ENCODE measurements around the gene GNB1L. TPM values are rescaled to one million over a fixed set of nuclear protein-coding genes. Genes with fewer than 3 reads are reported as not detected.

GNB1L gene
- total RNA-seq, 1 donor, result 5.2 TPM

DNA sequence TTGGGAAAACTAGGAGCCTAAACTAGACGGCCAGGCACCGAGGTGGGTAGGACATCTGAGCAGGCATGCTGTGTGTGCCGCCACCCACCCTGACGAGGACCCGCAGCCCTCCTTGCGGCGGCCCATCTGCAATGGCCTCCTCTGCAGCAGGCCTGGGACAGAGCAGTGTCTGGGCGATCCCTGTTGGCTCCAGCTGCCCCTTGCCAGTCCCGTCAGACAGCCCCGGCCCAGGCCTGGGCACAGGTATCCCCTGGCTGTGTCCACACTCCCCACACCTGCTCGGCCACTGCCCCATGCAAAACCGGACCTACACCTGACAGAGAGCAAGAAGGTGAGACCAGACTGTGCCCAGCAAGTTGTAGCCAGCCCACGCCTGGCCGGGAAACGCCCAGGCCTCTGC is 38.7 kb upstream of the GNB1L start:
- TF ChIP-seq, protein P1, sequence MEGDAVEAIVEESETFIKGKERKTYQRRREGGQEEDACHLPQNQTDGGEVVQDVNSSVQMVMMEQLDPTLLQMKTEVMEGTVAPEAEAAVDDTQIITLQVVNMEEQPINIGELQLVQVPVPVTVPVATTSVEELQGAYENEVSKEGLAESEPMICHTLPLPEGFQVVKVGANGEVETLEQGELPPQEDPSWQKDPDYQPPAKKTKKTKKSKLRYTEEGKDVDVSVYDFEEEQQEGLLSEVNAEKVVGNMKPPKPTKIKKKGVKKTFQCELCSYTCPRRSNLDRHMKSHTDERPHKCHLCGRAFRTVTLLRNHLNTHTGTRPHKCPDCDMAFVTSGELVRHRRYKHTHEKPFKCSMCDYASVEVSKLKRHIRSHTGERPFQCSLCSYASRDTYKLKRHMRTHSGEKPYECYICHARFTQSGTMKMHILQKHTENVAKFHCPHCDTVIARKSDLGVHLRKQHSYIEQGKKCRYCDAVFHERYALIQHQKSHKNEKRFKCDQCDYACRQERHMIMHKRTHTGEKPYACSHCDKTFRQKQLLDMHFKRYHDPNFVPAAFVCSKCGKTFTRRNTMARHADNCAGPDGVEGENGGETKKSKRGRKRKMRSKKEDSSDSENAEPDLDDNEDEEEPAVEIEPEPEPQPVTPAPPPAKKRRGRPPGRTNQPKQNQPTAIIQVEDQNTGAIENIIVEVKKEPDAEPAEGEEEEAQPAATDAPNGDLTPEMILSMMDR (IDR thresholded peaks at IDR 0.05; ENCODE audit: insufficient read depth, low read length), result no peak
- no peak overlapping the region for H3K4me3 ChIP-seq (ENCODE audit: low read depth, low read length)
- DNase-seq (ENCODE audit: low read depth), result no peak

DNA sequence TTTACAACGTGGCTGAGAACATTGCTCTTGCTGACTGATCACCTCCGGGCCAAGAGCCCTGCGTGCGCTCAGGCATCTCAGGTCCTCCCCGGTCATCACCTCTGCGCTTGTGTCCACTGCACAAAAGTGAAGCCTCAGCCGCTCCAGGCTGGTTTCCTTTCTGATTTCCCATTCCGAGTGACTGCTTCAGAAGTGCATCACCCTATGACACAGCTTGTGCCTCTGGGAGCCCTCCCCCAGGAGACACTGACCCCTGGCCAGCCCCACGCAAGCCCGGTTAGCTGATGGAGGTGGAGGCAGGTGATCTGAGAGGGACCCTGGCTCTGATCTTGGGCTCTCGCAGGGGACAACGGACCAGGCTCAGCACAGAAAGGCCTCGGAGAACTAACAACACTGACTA is 38.3 kb upstream of the GNB1L start:
- no peak overlapping the region for H3K4me3 ChIP-seq (ENCODE audit: low read depth, low read length)
- TF ChIP-seq, protein P1 (IDR thresholded peaks at IDR 0.05; ENCODE audit: insufficient read depth, low read length), result no peak
- DNase-seq (ENCODE audit: low read depth), result no peak

DNA sequence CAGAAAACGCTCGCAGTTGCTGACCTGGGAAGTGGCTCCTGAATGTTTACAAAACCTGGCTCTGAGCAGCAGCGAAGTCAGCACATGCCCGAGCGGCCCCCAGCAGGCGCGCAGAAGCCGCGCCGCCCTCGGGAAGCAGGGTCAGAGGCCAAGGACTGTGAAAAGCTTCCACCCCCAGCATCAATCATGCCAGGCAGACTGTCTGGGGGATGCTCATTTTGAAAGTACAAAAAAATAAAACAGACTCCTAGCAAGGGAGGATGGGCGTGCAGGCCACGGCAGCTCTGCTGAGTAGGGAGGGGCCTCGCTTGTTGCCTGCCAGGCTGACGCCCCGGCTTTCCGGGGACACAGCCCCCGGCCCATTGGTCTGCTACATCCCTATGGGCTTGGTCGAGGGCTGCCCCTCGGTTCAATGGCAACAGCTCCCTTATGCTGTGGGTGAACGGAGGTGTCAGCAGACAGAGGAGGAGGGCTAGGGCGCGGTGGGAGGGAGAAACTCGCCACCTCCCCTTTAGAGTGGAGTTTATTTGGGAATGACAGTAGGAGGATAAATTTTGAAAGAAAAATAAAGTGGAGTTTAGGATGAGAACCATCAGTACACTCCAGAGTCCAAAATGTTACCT is 37.7 kb upstream of the GNB1L start:
- TF ChIP-seq, protein P1 (IDR thresholded peaks at IDR 0.05; ENCODE audit: insufficient read depth, low read length), result no peak
- no peak overlapping the region for H3K4me3 ChIP-seq (ENCODE audit: low read depth, low read length)
- DNase-seq (ENCODE audit: low read depth), result no peak

DNA sequence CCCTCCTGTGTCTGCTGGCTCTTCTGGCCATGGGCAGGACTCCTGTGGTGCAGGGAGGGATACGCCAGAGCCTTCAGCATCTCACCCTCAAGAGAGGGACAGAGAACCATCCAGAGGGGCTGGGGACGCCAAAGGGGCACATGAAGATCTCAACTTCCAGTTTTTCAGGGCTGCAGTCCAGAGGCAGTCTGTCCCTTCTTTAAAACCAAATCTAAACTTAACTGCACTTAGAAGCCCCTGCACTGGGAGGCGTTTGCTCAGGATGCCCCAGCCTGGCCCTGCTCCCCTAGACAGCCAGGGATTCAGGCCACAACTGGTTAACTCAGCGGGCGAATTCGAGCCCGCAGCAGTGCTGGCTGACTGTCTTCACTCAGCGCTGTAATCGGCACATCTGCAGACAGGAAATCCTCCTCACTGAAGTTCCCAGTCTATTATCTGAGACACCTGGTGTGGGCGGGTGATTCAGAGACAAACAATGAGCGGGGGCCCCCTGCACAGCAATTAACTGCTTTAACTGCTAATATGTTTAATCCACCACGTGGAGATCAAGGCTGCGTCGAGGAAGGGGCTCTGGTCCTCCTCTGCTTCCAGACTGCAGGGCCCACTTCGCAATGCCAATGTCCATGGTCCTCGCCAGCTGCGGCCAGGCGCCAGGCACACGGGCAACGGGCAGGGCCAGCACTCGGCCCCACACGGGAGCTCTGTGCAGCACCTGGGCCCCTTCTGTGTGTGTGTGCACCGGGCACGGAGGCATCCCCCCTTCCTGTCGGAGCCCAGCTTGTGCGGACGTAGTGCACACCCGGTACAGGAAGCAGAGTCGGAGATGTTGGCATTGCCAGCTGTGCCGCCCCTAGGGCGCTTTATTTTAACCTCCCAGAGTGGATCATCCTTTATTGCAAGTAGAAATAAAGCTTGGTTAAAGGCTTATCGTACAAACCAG is 36.9 kb upstream of the GNB1L start:
- no peak overlapping the region for H3K4me3 ChIP-seq (ENCODE audit: low read depth, low read length)
- peak; percentile 52 for DNase-seq (ENCODE audit: low read depth)
- TF ChIP-seq, protein P1 (IDR thresholded peaks at IDR 0.05; ENCODE audit: insufficient read depth, low read length), result no peak

DNA sequence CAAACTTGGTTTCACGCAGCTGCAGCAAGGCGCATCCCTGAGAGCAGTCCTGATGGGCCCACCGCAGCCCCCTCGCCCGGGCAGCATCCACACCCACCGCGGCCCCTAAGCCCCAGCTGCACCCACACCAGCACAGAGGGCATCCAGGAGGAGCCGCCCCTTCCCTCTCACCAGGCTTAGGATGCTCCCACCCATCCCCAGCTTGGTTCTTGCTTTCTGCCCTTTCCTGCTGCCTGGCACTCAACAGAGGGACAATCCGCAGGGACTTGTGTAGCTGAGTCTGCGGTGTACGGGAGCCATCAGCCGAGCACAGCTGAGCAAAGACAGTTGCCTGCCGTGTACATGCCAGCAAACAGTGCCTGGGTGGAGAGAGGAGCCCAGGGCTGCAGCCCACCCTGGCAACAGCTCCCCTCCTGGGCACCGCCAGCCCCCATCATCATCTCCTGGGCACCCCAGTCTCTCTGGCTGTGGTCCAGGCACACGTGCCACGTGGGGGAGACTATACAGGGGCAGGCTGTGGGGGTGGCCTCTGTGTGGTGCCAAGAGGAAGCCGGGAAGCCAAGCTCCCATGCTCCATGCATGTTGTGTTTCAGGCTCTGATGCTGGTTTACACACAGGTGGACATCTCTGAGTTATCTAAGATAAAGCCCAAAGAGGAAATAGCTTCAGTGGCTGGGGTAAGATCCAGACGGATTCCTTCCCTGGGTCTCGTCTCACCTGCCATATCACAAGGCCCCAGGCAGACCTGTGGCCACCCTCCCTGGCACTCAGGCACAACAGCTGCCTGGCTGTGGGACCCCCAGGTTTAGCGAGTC is 36.0 kb upstream of the GNB1L start:
- DNase-seq (ENCODE audit: low read depth), result no peak
- TF ChIP-seq, protein P1 (IDR thresholded peaks at IDR 0.05; ENCODE audit: insufficient read depth, low read length), result no peak
- no peak overlapping the region for H3K4me3 ChIP-seq (ENCODE audit: low read depth, low read length)

DNA sequence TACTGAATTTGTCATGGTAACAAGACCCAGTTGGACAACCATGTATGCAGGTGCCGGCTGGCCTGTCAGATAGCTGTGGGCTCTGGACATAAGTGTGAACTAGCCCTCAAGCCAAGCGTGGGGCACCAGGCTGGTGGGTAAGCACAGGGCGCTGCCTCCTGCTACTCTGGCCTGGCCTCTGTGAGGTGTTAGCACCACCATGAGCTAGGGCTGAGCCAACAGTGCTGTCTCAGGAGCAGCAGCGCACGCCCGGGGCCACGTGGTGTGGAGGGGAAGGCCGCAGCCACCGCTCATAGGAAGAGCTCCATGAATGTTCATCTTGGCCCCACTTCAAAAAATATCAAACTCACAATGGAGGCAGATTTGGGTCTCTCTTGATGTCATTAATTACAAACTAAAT is 35.3 kb upstream of the GNB1L start:
- TF ChIP-seq, protein P1 (IDR thresholded peaks at IDR 0.05; ENCODE audit: insufficient read depth, low read length), result no peak
- H3K4me3 ChIP-seq (ENCODE audit: low read depth, low read length), result no peak overlapping the region
- DNase-seq (ENCODE audit: low read depth), result no peak
